Kidney (tissue), 14 donors: ENCODE measurements around the gene KLHL3. TPM values are rescaled to one million over a fixed set of nuclear protein-coding genes. Genes with fewer than 3 reads are reported as not detected.

Experiments used
- DNase-seq, 5 donors: peaks; one replicate each; pipeline ENCODE4 v3.0.0-alpha.2; 2013 to 2020
- FAIRE-seq: peaks from 2 replicates; lab custom pipeline; 2012; peaks lifted over from hg19 to GRCh38; lab: Jason Lieb, UNC
- H3K27ac ChIP-seq, 2 donors: one replicate each; pipeline ENCODE4 v1.7.0; 2013; ENCODE audit warnings: low read depth in 2 of 2, low read length in 2 of 2, inconsistent platforms in 1 of 2
- H3K27me3 ChIP-seq: one replicate; pipeline ENCODE4 v1.7.1; 2013; ENCODE audit warnings: low read length, inconsistent platforms; ENCODE audit not compliant: control insufficient read depth, insufficient read depth
- H3K36me3 ChIP-seq, 3 donors: one replicate each; pipeline versions ENCODE4 v1.7.0 to v1.7.1; 2013; ENCODE audit warnings: low read length in 3 of 3, control low read depth in 1 of 3, inconsistent platforms in 1 of 3; ENCODE audit not compliant: insufficient read depth in 3 of 3, control insufficient read depth in 2 of 3
- H3K4me1 ChIP-seq, 3 donors: one replicate each; pipeline versions ENCODE4 v1.7.0 to v1.7.1; 2013; ENCODE audit warnings: low read length in 3 of 3, inconsistent platforms in 1 of 3, low read depth in 1 of 3; ENCODE audit not compliant: control insufficient read depth in 2 of 3, insufficient read depth in 2 of 3
- H3K4me3 ChIP-seq, 3 donors: one replicate each; pipeline versions ENCODE4 v1.7.0 to v1.8.1; 2013; ENCODE audit warnings: low read length in 3 of 3, control low read depth in 1 of 3, inconsistent platforms in 1 of 3
- H3K9ac ChIP-seq, 3 donors: one replicate each; pipeline versions ENCODE4 v1.7.0 to v1.7.1; 2013; ENCODE audit warnings: low read length in 3 of 3, control low read depth in 1 of 3, inconsistent platforms in 1 of 3
- H3K9me3 ChIP-seq, 3 donors: one replicate each; pipeline versions ENCODE4 v1.7.0 to v1.7.1; 2013; ENCODE audit warnings: low read length in 3 of 3, control low read depth in 1 of 3, inconsistent platforms in 1 of 3; ENCODE audit not compliant: control insufficient read depth in 2 of 3, insufficient read depth in 1 of 3
- CTCF ChIP-seq: IDR thresholded peaks from 3 replicates; pipeline ENCODE4 v1.5.1; 2012; ENCODE audit warnings: mild to moderate bottlenecking, moderate library complexity, borderline replicate concordance; ENCODE audit not compliant: insufficient read depth; ENCODE audit errors: extremely low read depth
- intact Hi-C: fragments of 100-400 bp; cut with DNase I; formaldehyde crosslinking; loops from one replicate; pipeline ENCODE4 v1.11.1; 2022
- polyA plus RNA-seq: library from polyadenylated mRNA; stranded (reverse); fragments of 350-450 nt; fragmentation: Illumina TruSeq; extraction: RNeasy Lipid Tissue Mini Kit (QIAGEN cat#74804); gene quantifications from one replicate; pipeline ENCODE4 v1.2.3, GENCODE V29; 2014; ENCODE audit warnings: low read depth, low replicate concordance; ENCODE audit not compliant: insufficient read depth
- total RNA-seq: library from RNA; stranded (reverse); fragmentation: NEBNext Ultra II Directional; extraction: Animal tissue kit (Norgen Biotek cat#: 25700); gene quantifications from one replicate; pipeline ENCODE4 v1.2.1, GENCODE V29; 2021
- donor health status: control.
- donor health status: control.
- donor health status: control.
- donor health status: control.
- donor health status: control.
- donor health status: DM: yes; HTN: yes; CAD: no.
- donor health status: Normal renal cell carcinoma (clear cell type).

KLHL3 gene
- total and polyA plus RNA-seq, 2 donors from 2014 or later, result 8.6 to 15.0 TPM

GRCh38 chr5:137743031-137743640, 7.2 kb upstream of the KLHL3 start:
- Histone ChIP-seq H3K36me3 (no peaks in the 10 kb centered on the region), H3K4me3 (no peak overlapping the region), H3K9ac (no peak overlapping the region), H3K9me3 (peaks cover 0 to under 1% (median 0%) of the 10 kb centered on the region in 3 donors), H3K27me3 (no peaks in the 10 kb centered on the region), H3K27ac (no peak overlapping the region), H3K4me1 (no peaks in the 10 kb centered on the region)
- intact Hi-C loops, result no loop called here
- peak; percentile 65 for TF ChIP-seq CTCF
- FAIRE-seq (peak; percentile 54), DNase-seq (peak in 4 of 5 donors; percentile 46 to 95 (median 74))

- no peak for DNase-seq
- peaks cover 0 to 4% (median 0%) of the 10 kb centered on the region in 3 donors for H3K9me3 ChIP-seq
- no peak for FAIRE-seq
- H3K27me3 ChIP-seq, result no peaks in the 10 kb centered on the region
- no peak overlapping the region for H3K27ac ChIP-seq
- H3K9ac ChIP-seq, result no peak overlapping the region
- peaks cover 0 to 2% (median under 1%) of the 10 kb centered on the region in 3 donors for H3K4me1 ChIP-seq
- no peak for TF ChIP-seq CTCF
- intact Hi-C loops, result no loop called here
- no peak overlapping the region for H3K4me3 ChIP-seq
- no peaks in the 10 kb centered on the region for H3K36me3 ChIP-seq
Observed at GRCh38 chr5:137741718-137742117, 5.8 kb upstream of the KLHL3 start.

GRCh38 chr5:137739737-137740136, 3.8 kb upstream of the KLHL3 start:
- H3K9ac ChIP-seq, result no peak overlapping the region
- H3K4me3 ChIP-seq, result no peak overlapping the region
- FAIRE-seq (no peak), DNase-seq (no peak)
- H3K36me3 ChIP-seq, result no peaks in the 10 kb centered on the region
- intact Hi-C loops, result no loop called here
- no peaks in the 10 kb centered on the region for H3K27me3 ChIP-seq
- peaks cover 0 to 14% (median 2%) of the 10 kb centered on the region in 3 donors for H3K4me1 ChIP-seq
- TF ChIP-seq CTCF, result no peak
- peaks cover 0 to 4% (median 0%) of the 10 kb centered on the region in 3 donors for H3K9me3 ChIP-seq
- no peak overlapping the region for H3K27ac ChIP-seq
